ENCODE data around the gene SHKBP1. TPM values are rescaled to one million over a fixed set of nuclear protein-coding genes. Genes with fewer than 3 reads are reported as not detected.

The SHKBP1 gene
- total RNA-seq, 4 donors from 2014 or later, result 33.3 to 52.1 (median 42.9) TPM

DNA sequence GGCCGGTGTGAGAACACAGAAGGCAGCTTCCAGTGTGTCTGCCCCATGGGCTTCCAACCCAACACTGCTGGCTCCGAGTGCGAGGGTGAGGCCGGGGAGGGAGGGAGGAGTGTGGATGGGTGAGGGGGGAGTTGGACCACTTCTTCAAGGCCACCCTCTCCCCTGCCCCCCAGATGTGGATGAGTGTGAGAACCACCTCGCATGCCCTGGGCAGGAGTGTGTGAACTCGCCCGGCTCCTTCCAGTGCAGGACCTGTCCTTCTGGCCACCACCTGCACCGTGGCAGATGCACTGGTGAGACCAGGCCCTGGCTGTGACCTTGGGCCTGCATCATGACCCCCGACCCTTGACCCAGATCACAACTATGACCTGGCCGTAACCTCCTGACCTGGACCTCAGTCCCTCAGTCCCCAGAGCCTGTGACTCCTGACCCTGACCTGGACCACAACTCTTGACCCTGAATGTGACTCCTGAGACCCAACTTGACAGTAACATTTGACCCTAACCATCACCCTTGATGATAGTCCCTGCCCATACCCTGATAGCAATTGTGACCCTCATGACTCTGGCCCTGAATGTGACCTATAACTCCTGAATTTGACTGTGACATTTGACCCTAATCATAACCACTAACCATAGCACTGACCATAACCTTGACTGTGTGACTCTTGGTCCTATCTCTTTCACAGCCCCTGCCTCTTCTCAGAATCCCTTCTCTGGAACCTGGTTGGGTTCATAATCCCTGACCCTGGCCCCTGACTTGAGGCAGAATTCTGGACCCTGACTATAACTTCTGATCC is 35.4 kb downstream of the SHKBP1 start:
- Histone ChIP-seq H3K36me3 (no peaks in the 10 kb centered on the region), H3K4me3 (replicated peaks in 1 of 3) (no peak overlapping the region), H3K27me3 (no peaks in the 10 kb centered on the region), H3K9me3 (no peaks in the 10 kb centered on the region), H3K27ac (no peak overlapping the region), H3K4me1 (peaks cover 12 to 33% of the 10 kb centered on the region in 2 donors)
- WGBS, 2 donors, result 84 to 97% methylated on average over 7 to 8 of the region's 10 CpGs
- TF ChIP-seq, protein P1, sequence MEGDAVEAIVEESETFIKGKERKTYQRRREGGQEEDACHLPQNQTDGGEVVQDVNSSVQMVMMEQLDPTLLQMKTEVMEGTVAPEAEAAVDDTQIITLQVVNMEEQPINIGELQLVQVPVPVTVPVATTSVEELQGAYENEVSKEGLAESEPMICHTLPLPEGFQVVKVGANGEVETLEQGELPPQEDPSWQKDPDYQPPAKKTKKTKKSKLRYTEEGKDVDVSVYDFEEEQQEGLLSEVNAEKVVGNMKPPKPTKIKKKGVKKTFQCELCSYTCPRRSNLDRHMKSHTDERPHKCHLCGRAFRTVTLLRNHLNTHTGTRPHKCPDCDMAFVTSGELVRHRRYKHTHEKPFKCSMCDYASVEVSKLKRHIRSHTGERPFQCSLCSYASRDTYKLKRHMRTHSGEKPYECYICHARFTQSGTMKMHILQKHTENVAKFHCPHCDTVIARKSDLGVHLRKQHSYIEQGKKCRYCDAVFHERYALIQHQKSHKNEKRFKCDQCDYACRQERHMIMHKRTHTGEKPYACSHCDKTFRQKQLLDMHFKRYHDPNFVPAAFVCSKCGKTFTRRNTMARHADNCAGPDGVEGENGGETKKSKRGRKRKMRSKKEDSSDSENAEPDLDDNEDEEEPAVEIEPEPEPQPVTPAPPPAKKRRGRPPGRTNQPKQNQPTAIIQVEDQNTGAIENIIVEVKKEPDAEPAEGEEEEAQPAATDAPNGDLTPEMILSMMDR (IDR thresholded peaks at IDR 0.05), result no peak
- TF ChIP-seq POLR2A (IDR thresholded peaks at IDR 0.05), result no peak
- no peak for DNase-seq
- intact Hi-C loops (cut with DNase I), result no loop called here

DNA sequence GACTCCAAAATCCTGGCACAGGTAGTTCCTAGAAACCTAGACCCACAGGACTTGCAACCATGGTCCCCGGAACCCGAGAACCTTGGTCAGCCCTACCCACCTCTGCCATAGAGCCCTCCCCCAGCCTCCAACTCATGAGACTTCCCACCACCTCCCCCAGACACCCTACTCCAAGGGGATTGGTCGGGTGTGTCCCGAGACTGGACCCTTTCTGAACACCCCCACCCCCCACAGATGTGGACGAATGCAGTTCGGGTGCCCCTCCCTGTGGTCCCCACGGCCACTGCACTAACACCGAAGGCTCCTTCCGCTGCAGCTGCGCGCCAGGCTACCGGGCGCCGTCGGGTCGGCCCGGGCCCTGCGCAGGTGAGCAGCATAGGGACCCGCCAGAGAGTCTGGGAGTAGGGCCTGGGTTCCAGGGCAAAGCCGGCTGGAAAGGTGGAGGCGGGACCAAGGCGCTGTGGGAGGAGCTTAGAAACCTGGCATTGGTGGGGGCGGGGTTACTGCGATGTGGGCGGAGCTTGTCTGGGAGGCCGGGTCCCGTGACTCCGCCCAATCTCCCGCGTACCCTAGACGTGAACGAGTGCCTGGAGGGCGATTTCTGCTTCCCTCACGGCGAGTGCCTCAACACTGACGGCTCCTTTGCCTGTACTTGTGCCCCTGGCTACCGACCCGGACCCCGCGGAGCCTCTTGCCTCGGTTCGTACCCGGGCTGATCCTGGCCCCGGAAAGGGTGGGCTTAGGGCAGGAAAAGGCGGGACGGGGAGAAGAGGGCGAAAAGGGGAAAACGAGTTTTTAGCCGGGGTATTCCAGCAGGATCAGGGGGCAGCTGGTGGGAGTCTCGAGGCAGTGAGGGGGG is 36.4 kb downstream of the SHKBP1 start:
- intact Hi-C loops (cut with DNase I), result no loop called here
- WGBS, 2 donors, result 25 to 36% methylated on average over 34 to 44 of the region's 50 CpGs
- Histone ChIP-seq H3K27ac (peak overlapping the region; percentile 10 to 66 (median 58)), H3K4me1 (peaks cover 12 to 25% of the 10 kb centered on the region in 2 donors), H3K9me3 (no peaks in the 10 kb centered on the region), H3K27me3 (no peaks in the 10 kb centered on the region), H3K36me3 (no peaks in the 10 kb centered on the region), H3K4me3 (replicated peaks in 1 of 3) (peak overlapping the region in 2 of 3 donors; percentile 23 to 57)
- DNase-seq, result peak; percentile 56 to 58
- no peak for TF ChIP-seq POLR2A (IDR thresholded peaks at IDR 0.05)

DNA sequence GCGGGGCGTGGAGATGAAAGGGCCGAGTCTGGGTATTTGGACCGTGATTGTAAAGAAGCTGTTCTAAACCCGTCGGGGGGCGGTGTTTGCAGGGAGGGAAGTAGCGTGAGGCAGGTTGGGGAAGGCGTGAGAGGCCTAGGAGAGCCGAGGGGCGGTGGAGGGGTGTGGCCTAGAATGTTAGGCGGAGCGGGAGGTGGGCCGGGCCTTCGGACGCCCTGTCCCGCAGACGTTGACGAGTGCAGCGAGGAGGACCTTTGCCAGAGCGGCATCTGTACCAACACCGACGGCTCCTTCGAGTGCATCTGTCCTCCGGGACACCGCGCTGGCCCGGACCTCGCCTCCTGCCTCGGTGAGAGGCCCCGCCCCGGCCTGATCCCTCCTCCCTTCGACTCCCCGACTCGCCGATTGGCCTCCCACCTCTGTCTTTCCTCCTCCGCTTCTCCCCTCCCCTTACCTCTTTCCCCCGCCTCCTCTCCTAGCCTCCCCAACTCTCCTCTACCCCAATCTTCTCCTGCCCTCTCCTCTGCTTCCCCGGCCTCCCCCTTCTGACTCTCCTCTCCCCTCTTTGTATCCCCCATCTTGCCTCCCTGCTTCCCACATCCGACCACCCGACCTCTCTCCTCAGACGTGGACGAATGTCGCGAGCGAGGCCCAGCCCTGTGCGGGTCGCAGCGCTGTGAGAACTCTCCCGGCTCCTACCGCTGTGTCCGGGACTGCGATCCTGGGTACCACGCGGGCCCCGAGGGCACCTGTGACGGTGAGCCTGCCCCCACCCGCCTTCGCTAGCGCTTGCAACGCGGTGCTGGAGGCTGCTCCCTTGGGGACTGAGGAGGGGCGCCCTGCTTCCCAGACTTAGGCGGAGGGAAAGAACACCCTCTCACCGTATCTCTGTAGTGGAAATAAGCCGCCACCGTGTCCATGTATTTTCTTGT is 37.3 kb downstream of the SHKBP1 start:
- DNase-seq, result peak; percentile 89
- 7 to 9% methylated on average over 56 to 57 of the region's 67 CpGs for WGBS, 2 donors
- H3K4me3 ChIP-seq (replicated peaks in 1 of 3), result peak overlapping the region in 2 of 3 donors; percentile 48 to 57
- intact Hi-C loops (cut with DNase I), result no loop called here
- TF ChIP-seq, protein P1 (IDR thresholded peaks at IDR 0.05), result no peak
- TF ChIP-seq POLR2A (IDR thresholded peaks at IDR 0.05), result peak in 1 of 2 donors; percentile 53
- H3K27me3 ChIP-seq, result no peaks in the 10 kb centered on the region
- peak overlapping the region; percentile 25 to 66 (median 58) for H3K27ac ChIP-seq
- peaks cover 0 to 3% of the 10 kb centered on the region in 2 donors for H3K36me3 ChIP-seq
- peaks cover 11 to 25% of the 10 kb centered on the region in 2 donors for H3K4me1 ChIP-seq
- no peaks in the 10 kb centered on the region for H3K9me3 ChIP-seq

DNA sequence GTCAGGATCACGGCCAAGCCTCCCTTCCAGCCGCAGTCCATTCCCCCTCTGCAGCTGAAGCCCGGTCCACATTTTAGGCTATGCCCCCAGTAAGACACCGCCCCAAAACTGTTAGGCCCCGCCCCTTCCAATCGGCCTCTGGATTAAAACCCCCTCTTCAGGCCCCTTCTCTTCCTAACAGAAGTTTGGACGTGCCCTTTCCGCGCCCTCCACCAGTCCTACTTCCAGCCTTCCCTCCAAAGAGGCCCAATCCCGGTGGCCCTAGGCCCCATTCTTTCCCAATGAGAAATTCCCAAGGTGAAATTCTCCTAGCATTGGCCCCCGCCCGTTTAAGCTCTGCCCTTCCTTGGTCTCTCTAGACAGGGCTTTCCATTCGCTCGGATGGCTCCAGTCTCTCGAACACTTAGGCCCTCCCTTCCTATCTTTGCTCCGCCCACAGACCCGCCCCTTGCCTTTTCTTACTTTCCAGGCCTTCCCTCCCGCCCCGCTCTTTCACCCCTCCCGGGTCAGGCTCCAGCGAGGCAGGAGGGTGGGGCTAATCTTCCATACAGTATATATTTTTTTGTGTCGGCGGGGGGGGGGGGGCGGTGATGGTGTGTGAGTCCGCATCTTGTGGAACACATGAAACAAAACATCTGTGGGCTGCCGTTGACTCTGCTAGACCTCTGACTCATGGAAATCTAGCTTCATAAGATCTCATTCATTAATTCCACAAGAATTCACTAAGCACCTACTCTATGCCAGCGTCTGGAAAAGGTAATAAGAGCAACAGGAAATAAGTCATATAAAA is 38.1 kb downstream of the SHKBP1 start:
- DNase-seq, result peak; percentile 79 to 80
- intact Hi-C loops (cut with DNase I), result no loop called here
- H3K4me3 ChIP-seq (replicated peaks in 1 of 3), result peak overlapping the region in 2 of 3 donors; percentile 48 to 57
- H3K4me1 ChIP-seq, result peaks cover 7 to 20% of the 10 kb centered on the region in 2 donors
- H3K27ac ChIP-seq, result peak overlapping the region; percentile 25 to 66 (median 25)
- H3K9me3 ChIP-seq, result no peaks in the 10 kb centered on the region
- TF ChIP-seq, protein P1 (IDR thresholded peaks at IDR 0.05), result no peak
- TF ChIP-seq POLR2A (IDR thresholded peaks at IDR 0.05), result no peak
- 21 to 28% methylated on average over 26 to 27 of the region's 27 CpGs for WGBS, 2 donors
- peaks cover 5 to 8% of the 10 kb centered on the region in 2 donors for H3K36me3 ChIP-seq
- no peaks in the 10 kb centered on the region for H3K27me3 ChIP-seq
